PFSK-1 (cell line): ENCODE data around the gene C10orf67.

Experiments used
- FOXP2 ChIP-seq: optimal IDR thresholded peaks from 2 replicates; pipeline ENCODE3; 2011; ENCODE audit warnings: borderline replicate concordance, control low read depth, inconsistent platforms; ENCODE audit not compliant: insufficient read depth; ENCODE audit errors: extremely low read length, extremely low read depth
- POLR2AphosphoS5 ChIP-seq: IDR thresholded peaks from 2 replicates; pipeline ENCODE4 v1.6.1; 2012; ENCODE audit warnings: low read depth, mild to moderate bottlenecking, control low read depth, low read length, moderate library complexity
- REST ChIP-seq, 2 experiments: IDR thresholded peaks; 2 replicates each; pipeline versions ENCODE4 v1.6.1 to v1.8.0; 2011 to 2012; ENCODE audit warnings: low read depth in 2 of 2, low read length in 2 of 2, control low read depth in 1 of 2, inconsistent platforms in 1 of 2, mild to moderate bottlenecking in 1 of 2, moderate library complexity in 1 of 2; ENCODE audit not compliant: insufficient read depth in 1 of 2
- SIN3A ChIP-seq: IDR thresholded peaks from 2 replicates; pipeline ENCODE4 v1.6.1; 2012; ENCODE audit warnings: mild to moderate bottlenecking, low read length, moderate library complexity, borderline replicate concordance; ENCODE audit not compliant: insufficient read depth
- TAF1 ChIP-seq: IDR thresholded peaks from 2 replicates; pipeline ENCODE4 v1.6.1; 2012; ENCODE audit warnings: low read length, control low read depth, borderline replicate concordance; ENCODE audit not compliant: insufficient read depth

C10orf67 gene

GRCh38 chr10:23291551-23292334, 52.9 kb downstream of the C10orf67 start:
- TF ChIP-seq POLR2AphosphoS5: no peak
- no peak for TF ChIP-seq TAF1
- TF ChIP-seq SIN3A: no peak
- TF ChIP-seq FOXP2: no peak
- TF ChIP-seq REST (IDR thresholded peaks at IDR 0.05; ENCODE audit: insufficient read depth in 1 of 2, low read depth in 2 of 2, low read length in 2 of 2): no peak

GRCh38 chr10:23284674-23285335, 59.8 kb downstream of the C10orf67 start:
- no peak for TF ChIP-seq REST (IDR thresholded peaks at IDR 0.05; ENCODE audit: insufficient read depth in 1 of 2, low read depth in 2 of 2, low read length in 2 of 2)
- TF ChIP-seq POLR2AphosphoS5: no peak
- no peak for TF ChIP-seq TAF1
- TF ChIP-seq SIN3A: no peak
- TF ChIP-seq FOXP2: no peak

- TF ChIP-seq POLR2AphosphoS5: no peak
- no peak for TF ChIP-seq TAF1
- no peak for TF ChIP-seq FOXP2
- no peak for TF ChIP-seq REST (IDR thresholded peaks at IDR 0.05; ENCODE audit: insufficient read depth in 1 of 2, low read depth in 2 of 2, low read length in 2 of 2)
- no peak for TF ChIP-seq SIN3A
Observed at GRCh38 chr10:23284155-23284554, 60.4 kb downstream of the C10orf67 start.

- TF ChIP-seq SIN3A: no peak
- no peak for TF ChIP-seq TAF1
- no peak for TF ChIP-seq REST (IDR thresholded peaks at IDR 0.05; ENCODE audit: insufficient read depth in 1 of 2, low read depth in 2 of 2, low read length in 2 of 2)
- TF ChIP-seq POLR2AphosphoS5: no peak
- TF ChIP-seq FOXP2: no peak
Observed at GRCh38 chr10:23283680-23284079, 60.9 kb downstream of the C10orf67 start.

- TF ChIP-seq POLR2AphosphoS5 (no peak), REST (IDR thresholded peaks at IDR 0.05; ENCODE audit: insufficient read depth in 1 of 2, low read depth in 2 of 2, low read length in 2 of 2) (no peak), SIN3A (no peak), TAF1 (no peak), FOXP2 (no peak)
Observed at GRCh38 chr10:23281044-23281433, 63.6 kb downstream of the C10orf67 start.
